Right cardiac atrium (tissue), 5 donors: ENCODE results near the gene MECP2. TPM values are rescaled to one million over a fixed set of nuclear protein-coding genes. Genes with fewer than 3 reads are reported as not detected.

Experiments
- ATAC-seq, 2 donors: fragments of 200-7000 bp; cut with Tn5 transposase; one replicate each; pipeline versions ENCODE4 v1.8.0 to v1.9.1; 2020; ENCODE audit warnings: moderate library complexity in 2 of 2, mild to moderate bottlenecking in 1 of 2
- DNase-seq, 3 donors: peaks; one replicate each; pipeline ENCODE4 v3.0.0-alpha.2; 2020
- H3K27ac ChIP-seq: one replicate; pipeline ENCODE4 v1.5.1; 2013; ENCODE audit warnings: mild to moderate bottlenecking, low read length, control low read depth, moderate library complexity
- H3K27me3 ChIP-seq: one replicate; pipeline ENCODE4 v1.6.1; 2013; ENCODE audit not compliant: control insufficient read depth, insufficient read depth
- H3K4me1 ChIP-seq: one replicate; pipeline ENCODE4 v1.6.1; 2013; ENCODE audit warnings: low read length; ENCODE audit not compliant: control insufficient read depth, insufficient read depth
- H3K4me3 ChIP-seq: one replicate; pipeline ENCODE4 v1.5.1; 2013; ENCODE audit warnings: low read length, control low read depth
- H3K9me3 ChIP-seq: one replicate; pipeline ENCODE4 v1.6.1; 2013; ENCODE audit warnings: low read length; ENCODE audit not compliant: control insufficient read depth
- WGBS: extraction: QIAGEN DNeasy Blood & Tissue Kit; methylation state at CpG from one replicate; pipeline ENCODE4 v1.1.7; 2013; 5-methylcytosine and 5-hydroxymethylcytosine counted together
- intact Hi-C, 4 donors: fragments of 100-400 bp; cut with DNase I; formaldehyde crosslinking; loops; one replicate each; pipeline versions ENCODE4 v1.11.0 to v1.14.0; 2022 to 2023
- polyA plus RNA-seq: library from polyadenylated mRNA; stranded (reverse); fragments of 200-250 nt; gene quantifications from one replicate; pipeline ENCODE4 v1.2.3, GENCODE V29; 2013
- total RNA-seq, 4 donors: library from RNA; stranded (reverse); fragmentation: NEBNext Ultra II Directional; extraction: Animal tissue kit (Norgen Biotek cat#: 25700); gene quantifications; one replicate each; pipeline ENCODE4 v1.2.1, GENCODE V29; 2021
- donor health status: healthy with polysubstance abuse.
- donor health status: DM: no; HTN: yes; CAD: no.
- donor health status: DM: no; HTN: no; CAD: no.
- donor health status: DM: no; HTN: yes; CAD: no; lungs with severe emphysema.
- donor health status: DM: yes; HTN: yes; CAD: no.

MECP2 gene
- total and polyA plus RNA-seq, 5 donors, result 34.9 to 50.2 (median 43.4) TPM

DNA sequence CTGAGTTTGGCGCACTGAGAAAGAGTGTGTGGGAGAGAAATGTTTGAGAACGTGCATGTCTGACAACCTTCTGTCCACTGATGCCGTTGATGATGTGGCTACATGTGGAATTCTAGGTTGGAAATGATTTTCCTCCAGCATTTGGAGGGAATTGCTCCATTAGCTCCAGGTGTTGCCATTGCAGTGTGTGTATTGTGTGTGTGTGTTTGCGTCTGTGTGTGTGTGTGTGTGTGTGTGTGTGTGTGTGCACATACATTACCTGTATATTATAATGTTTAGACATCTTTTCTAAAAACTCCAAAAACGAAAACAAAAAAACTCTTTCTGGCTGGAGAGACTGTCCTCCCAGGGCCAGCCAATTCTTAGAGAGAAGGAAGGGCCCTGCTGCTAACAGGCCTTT, 18.2 kb upstream of the MECP2 start:
- DNase-seq (no peak), ATAC-seq (no peak)
- H3K4me1 ChIP-seq, result no peaks in the 10 kb centered on the region
- 86% methylated on average over 5 of the region's 5 CpGs for WGBS
- H3K27me3 ChIP-seq, result no peaks in the 10 kb centered on the region
- H3K4me3 ChIP-seq, result no peak overlapping the region
- H3K27ac ChIP-seq, result no peak overlapping the region
- intact Hi-C loops, result no loop called here
- H3K9me3 ChIP-seq, result no peaks in the 10 kb centered on the region

- Histone ChIP-seq H3K4me3 (no peak overlapping the region), H3K9me3 (no peaks in the 10 kb centered on the region), H3K27me3 (no peaks in the 10 kb centered on the region), H3K27ac (no peak overlapping the region), H3K4me1 (no peaks in the 10 kb centered on the region)
- WGBS, result 89% methylated on average over 10 of the region's 10 CpGs
- DNase-seq (no peak), ATAC-seq (no peak)
- intact Hi-C loops, result no loop called here
Observed at GRCh38 chrX:154115071-154115470, 17.6 kb upstream of the MECP2 start.

GRCh38 chrX:154114652-154115051, 17.1 kb upstream of the MECP2 start:
- 92% methylated on average over 5 of the region's 5 CpGs for WGBS
- intact Hi-C loops, result no loop called here
- H3K9me3 ChIP-seq, result no peaks in the 10 kb centered on the region
- H3K27ac ChIP-seq, result no peak overlapping the region
- no peak for ATAC-seq
- no peak for DNase-seq
- H3K4me1 ChIP-seq, result no peaks in the 10 kb centered on the region
- no peak overlapping the region for H3K4me3 ChIP-seq
- H3K27me3 ChIP-seq, result no peaks in the 10 kb centered on the region

GRCh38 chrX:154113729-154114128, 16.2 kb upstream of the MECP2 start:
- no peaks in the 10 kb centered on the region for H3K9me3 ChIP-seq
- H3K27ac ChIP-seq, result no peak overlapping the region
- intact Hi-C loops, result no loop called here
- WGBS, result 70% methylated on average over 6 of the region's 6 CpGs
- no peaks in the 10 kb centered on the region for H3K27me3 ChIP-seq
- H3K4me3 ChIP-seq, result no peak overlapping the region
- DNase-seq (no peak), ATAC-seq (no peak)
- H3K4me1 ChIP-seq, result no peaks in the 10 kb centered on the region

GRCh38 chrX:154098551-154098950, 1.0 kb upstream of the MECP2 start:
- intact Hi-C loops, result no loop called here
- no peak for ATAC-seq
- H3K9me3 ChIP-seq, result no peaks in the 10 kb centered on the region
- no peaks in the 10 kb centered on the region for H3K27me3 ChIP-seq
- no peak for DNase-seq
- peaks cover 2% of the 10 kb centered on the region for H3K4me1 ChIP-seq
- 42% methylated on average over 2 of the region's 2 CpGs for WGBS
- no peak overlapping the region for H3K4me3 ChIP-seq
- peak overlapping the region; percentile 27 for H3K27ac ChIP-seq

DNA sequence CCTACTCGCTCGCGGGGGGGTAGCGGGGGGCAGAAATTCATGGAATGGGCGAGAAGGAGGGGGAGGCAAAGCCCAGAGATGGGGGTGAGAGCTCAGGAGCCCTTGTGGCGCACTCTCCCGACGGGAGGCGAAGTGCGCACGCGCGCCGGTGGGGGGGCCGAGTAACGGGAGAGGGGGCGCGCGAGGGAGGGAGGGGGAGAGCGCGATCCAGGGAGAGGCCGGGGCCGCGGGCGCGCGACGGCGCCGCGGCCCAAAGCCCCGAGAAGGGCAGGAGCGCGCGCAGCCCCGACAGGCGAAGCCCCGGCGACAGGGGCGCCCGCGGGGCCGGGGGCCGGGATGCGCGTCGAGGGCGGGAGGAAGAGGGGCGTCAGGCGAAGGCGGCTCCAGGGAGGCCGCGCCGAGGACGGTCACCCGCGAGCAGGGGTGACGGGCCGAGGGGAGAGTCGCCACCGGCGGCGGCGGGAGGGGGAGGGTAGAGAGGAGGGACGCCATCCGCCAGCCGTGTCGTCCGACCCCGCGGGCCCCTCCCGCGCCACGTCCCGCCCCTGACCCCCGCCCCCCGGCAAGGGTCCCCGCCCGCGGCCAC, 421 bp downstream of the MECP2 start:
- peak; percentile 77 to 91 (median 89) for DNase-seq
- 1% methylated on average over 31 of the region's 80 CpGs for WGBS
- no peaks in the 10 kb centered on the region for H3K27me3 ChIP-seq
- peak overlapping the region; percentile 99 for H3K27ac ChIP-seq
- peak overlapping the region; percentile 92 for H3K4me3 ChIP-seq
- peaks cover 2% of the 10 kb centered on the region for H3K4me1 ChIP-seq
- intact Hi-C loops, result no loop called here
- peak; percentile 75 to 81 for ATAC-seq
- no peaks in the 10 kb centered on the region for H3K9me3 ChIP-seq

GRCh38 chrX:154096140-154097002, 1.1 kb downstream of the MECP2 start:
- peak overlapping the region; percentile 92 for H3K4me3 ChIP-seq
- peaks cover 6% of the 10 kb centered on the region for H3K4me1 ChIP-seq
- H3K9me3 ChIP-seq, result no peaks in the 10 kb centered on the region
- intact Hi-C loops, result no loop called here
- ATAC-seq, result peak; percentile 29 to 43
- 4% methylated on average over 31 of the region's 31 CpGs for WGBS
- DNase-seq, result peak in 2 of 3 donors; percentile 58 to 64
- no peaks in the 10 kb centered on the region for H3K27me3 ChIP-seq
- peak overlapping the region; percentile 93 for H3K27ac ChIP-seq

GRCh38 chrX:154094833-154095232, 2.7 kb downstream of the MECP2 start:
- intact Hi-C loops, result no loop called here
- ATAC-seq (no peak), DNase-seq (no peak)
- H3K27ac ChIP-seq, result no peak overlapping the region
- no peaks in the 10 kb centered on the region for H3K27me3 ChIP-seq
- WGBS, result 25% methylated on average over 6 of the region's 6 CpGs
- no peak overlapping the region for H3K4me3 ChIP-seq
- peaks cover 9% of the 10 kb centered on the region for H3K4me1 ChIP-seq
- no peaks in the 10 kb centered on the region for H3K9me3 ChIP-seq

GRCh38 chrX:154093965-154094364, 3.6 kb downstream of the MECP2 start:
- no peak for DNase-seq
- no peak for ATAC-seq
- no peak overlapping the region for H3K4me3 ChIP-seq
- no peaks in the 10 kb centered on the region for H3K9me3 ChIP-seq
- WGBS, result 57% methylated on average over 5 of the region's 5 CpGs
- intact Hi-C loops, result no loop called here
- H3K4me1 ChIP-seq, result peaks cover 9% of the 10 kb centered on the region
- no peak overlapping the region for H3K27ac ChIP-seq
- no peaks in the 10 kb centered on the region for H3K27me3 ChIP-seq

DNA sequence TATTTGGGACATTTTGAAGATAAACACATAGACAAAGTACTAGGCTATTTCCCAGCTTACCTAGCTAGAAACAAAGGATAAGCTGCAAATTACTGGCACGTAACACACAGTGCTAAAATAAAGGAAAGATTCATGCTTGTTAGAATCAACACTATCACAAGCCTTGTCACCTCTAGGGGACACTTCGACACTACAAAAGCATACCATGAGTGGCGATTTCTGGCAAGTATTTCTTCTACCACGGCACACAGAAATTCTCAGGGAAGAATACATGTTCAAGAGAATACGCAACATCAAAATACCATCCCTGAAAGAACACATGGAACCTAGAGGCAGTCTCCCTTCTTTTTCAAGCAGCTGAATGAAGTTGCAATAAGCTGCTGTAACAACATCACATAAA, 5.1 kb downstream of the MECP2 start:
- intact Hi-C loops, result no loop called here
- Histone ChIP-seq H3K9me3 (no peaks in the 10 kb centered on the region), H3K4me3 (peak overlapping the region; percentile 5), H3K27ac (no peak overlapping the region), H3K4me1 (peaks cover 9% of the 10 kb centered on the region), H3K27me3 (no peaks in the 10 kb centered on the region)
- DNase-seq, result no peak
- no peak for ATAC-seq
- 36% methylated on average over 5 of the region's 5 CpGs for whole genome bisulfite sequencing

GRCh38 chrX:154091678-154092077, 5.8 kb downstream of the MECP2 start:
- Histone ChIP-seq H3K4me1 (peaks cover 9% of the 10 kb centered on the region), H3K9me3 (no peaks in the 10 kb centered on the region), H3K27ac (peak overlapping the region; percentile 42), H3K4me3 (no peak overlapping the region), H3K27me3 (no peaks in the 10 kb centered on the region)
- WGBS, result 67% methylated on average over 8 of the region's 8 CpGs
- ATAC-seq, result no peak
- intact Hi-C loops, result no loop called here
- peak in 1 of 3 donors; percentile 40 for DNase-seq
